ENCODE results near the gene POLE. TPM values are rescaled to one million over a fixed set of nuclear protein-coding genes. Genes with fewer than 3 reads are reported as not detected.
"Not testable (repeated sequence)": the region's sequence is repeated elsewhere in the genome, so short reads cannot be mapped to it uniquely, and the experiment has no call there.

Gene POLE
- polyA plus RNA-seq, 5 donors = 43.0 to 56.1 (median 50.5) TPM

DNA sequence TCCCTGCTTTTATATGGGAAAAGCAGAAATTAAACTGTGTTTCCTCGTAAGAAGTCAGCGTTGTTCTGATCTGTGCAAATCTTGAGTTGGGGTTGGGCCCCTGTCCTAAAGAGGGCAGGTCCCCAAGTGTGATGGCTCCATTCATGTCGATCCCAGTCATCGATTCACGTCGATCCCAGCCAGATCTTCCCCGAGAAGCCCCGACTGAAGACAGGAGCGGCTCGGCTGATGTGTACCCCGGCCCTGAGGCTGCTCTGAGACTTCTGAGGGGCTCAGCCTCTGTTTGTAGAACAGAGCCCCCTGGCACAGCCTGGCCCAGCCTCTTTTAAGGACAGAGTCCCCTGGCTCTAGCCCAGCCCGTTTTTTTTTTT lies 32.8 kb upstream of the POLE start:
- no peak for DNase-seq

DNA sequence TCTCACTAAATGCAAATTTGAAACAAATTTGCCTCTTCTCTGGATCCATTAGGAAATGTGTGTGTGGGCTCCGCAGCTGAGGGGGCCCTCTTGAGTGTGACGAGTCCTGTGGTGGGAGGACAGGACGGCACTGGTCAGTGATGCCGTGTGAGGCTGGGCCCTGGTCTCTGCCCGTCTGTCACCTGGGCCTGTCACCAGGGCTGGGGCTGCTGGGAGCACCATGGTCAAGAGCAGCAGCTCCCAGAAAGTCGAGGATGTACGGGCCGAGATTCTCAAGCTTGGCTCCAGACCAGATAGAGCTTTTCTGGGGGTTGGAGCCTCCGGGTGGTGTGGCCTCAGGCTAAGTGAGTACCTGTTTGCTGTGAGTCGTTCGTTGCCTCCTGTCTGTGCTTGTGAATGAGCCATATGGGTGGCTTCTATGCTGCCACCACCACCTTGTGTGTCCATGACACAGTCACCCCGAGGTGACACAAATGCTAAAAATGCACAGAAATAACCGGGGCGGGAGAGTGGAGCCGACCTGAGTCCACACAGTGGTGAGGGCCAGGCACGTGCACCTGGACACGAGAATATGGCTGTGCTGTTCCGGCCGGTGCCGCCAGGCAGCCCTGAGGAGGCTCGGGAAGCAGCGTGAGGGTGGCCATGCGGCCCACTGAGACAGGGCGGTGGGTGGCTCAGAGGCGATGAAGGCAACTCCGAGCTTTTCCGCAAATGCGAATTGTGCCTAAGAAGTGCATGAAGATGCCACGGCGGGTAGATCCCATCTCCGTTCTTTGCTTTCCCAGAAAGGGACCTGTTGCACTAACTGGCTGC lies 32.2 kb upstream of the POLE start:
- no peak for DNase-seq

DNA sequence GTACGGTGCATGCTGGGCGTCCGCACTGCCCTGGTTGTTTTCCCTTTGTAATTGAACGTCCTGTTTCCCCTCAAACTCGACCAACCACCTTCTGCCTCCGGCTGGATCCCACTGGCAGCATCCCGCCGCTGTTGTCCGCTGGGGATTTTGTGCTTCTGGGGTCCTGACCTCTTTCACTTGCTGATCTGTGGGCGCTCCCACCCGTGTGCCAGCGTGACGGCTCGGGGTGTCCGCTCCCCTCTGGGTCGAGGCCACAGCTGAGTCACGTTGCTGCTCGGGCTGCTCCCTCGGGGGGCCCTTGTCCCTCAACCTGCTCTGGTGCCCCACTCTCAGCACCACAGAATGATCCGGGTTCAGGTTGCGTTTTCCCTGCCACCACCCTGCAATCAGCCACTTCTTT lies 31.5 kb upstream of the POLE start:
- DNase-seq = no peak

GRCh38 chr12:132717531-132718387 lies 30.6 kb upstream of the POLE start:
- DNase-seq = no peak

GRCh38 chr12:132717011-132717410 lies 29.9 kb upstream of the POLE start:
- DNase-seq = no peak

GRCh38 chr12:132716356-132716755 lies 29.2 kb upstream of the POLE start:
- DNase-seq = no peak

DNA sequence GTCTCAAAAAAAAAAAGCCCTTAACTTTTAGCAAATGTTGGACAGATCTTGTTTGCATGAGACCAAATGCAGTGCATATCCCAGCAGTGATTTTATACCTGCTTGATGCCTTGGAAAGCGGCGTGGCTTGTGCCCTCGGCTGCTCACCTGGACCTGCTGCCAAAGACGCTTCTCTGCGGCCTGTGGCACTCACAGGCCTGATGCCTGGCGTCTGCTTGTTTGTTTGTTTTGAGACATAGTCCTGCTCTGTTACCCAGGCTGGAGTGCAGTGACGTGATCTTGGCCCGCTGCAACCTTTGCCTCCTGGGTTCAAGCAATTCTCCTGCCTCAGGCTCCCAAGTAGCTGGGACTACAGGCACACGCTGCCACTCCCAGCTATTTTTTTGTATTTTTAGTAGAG lies 28.7 kb upstream of the POLE start:
- no peak for DNase-seq

DNA sequence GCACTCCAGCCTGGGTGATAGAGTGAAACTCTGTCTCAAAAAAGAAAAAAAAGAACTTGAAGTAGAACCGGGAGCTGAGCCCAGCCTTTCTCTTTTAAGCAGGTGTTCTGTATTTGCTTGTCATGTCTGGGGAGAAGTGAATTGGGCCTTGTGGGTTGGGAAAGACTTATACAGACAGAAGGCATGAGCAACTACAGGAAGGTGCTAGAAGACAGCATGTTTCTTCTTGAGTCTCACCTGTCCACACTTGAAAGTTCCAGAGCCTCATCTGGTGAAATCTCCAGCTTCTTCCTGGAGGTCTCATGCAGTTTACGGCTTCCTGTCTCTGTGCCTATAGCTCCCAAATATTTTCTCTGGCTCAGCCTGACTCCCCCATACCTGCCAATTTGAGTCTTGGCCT lies 26.0 kb upstream of the POLE start:
- no peak for DNase-seq

- DNase-seq = no peak
These were observed 24.1 kb upstream of the POLE start for GRCh38 chr12:132711080-132711843.

GRCh38 chr12:132710405-132711079 lies 23.4 kb upstream of the POLE start, which contains the start of gene PGAM5:
TSS of gene PGAM5 (plus strand) at chr12:132710842. CDS start at chr12:132710877, 35 bp downstream.
- peak; percentile 79 to 83 for DNase-seq

GRCh38 chr12:132710043-132710404 lies 22.9 kb upstream of the POLE start:
- no peak for DNase-seq

- no peak for DNase-seq
These were observed 21.0 kb upstream of the POLE start for GRCh38 chr12:132708150-132708549.

DNA sequence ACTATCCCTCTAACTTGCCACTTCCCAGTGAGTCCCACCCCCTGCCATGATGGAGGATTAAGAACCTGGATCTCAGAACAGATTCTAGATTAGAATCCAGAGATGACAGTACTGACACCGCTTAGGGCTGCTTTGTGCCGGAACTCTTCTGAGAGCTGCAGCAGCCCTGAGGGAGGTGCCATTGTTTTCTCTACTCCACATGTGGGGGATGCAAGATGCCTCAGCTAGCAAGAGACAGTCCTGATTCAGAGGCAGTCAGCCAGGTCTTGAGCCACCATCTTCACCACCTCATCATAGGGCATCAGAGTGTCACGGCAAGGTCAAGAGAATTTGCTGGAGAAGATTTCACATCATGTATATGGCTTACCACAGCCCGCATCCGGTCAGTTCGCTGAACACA lies 20.1 kb upstream of the POLE start:
- DNase-seq = no peak

DNA sequence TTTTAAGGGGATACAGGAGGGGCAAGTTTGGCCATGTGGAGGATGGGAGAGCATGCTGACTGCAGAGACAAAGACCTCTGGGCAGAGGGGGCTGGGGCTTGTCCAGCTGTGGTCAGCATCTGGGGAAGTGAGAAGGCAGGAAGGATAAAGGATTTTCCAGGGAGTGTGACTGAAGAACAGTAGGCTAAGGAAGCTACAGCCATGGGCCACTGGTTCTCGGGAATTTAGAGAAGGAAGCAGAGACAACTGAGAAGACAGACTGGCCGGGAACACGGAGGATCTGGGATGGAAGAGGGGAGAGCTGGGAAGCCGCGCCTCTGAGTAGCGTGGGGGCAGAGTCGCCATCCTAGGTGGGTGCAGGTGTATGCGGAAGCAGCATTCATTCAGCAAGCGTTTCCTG lies 16.5 kb upstream of the POLE start:
- no peak for DNase-seq

GRCh38 chr12:132702640-132703039 lies 15.5 kb upstream of the POLE start:
- DNase-seq = no peak

DNA sequence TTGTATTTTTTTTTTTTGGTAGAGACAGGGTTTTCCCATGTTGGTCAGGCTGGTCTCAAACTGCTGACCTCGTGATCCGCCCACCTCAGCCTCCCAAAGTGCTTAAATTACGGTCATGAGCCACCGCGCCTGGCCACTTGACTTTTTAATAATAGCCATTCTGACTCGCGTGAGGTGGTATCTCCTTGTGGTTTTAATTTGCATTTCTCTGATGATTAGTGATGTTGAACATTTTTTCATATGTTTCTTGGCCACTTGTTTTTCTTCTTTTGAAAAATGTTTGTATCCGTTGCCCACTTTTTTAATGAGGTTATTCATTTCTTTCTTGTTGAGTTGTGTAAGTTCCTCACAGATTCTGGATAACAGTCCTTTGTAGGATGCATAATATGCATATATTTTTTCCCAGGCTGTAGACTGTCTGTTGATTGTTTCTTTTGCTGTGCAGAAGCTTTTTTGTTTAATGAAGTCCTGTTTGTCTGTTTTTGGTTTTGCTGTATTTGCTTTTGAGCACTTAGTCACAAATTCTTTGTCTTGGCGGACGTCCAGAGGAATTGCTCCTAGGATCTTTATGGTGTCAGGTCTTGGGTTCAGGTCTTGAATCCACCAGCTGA lies 13.2 kb upstream of the POLE start:
- no peak for DNase-seq

GRCh38 chr12:132698341-132698740 lies 11.2 kb upstream of the POLE start:
- no peak for DNase-seq

- DNase-seq = no peak
These were observed 8.3 kb upstream of the POLE start for GRCh38 chr12:132695431-132695830.

DNA sequence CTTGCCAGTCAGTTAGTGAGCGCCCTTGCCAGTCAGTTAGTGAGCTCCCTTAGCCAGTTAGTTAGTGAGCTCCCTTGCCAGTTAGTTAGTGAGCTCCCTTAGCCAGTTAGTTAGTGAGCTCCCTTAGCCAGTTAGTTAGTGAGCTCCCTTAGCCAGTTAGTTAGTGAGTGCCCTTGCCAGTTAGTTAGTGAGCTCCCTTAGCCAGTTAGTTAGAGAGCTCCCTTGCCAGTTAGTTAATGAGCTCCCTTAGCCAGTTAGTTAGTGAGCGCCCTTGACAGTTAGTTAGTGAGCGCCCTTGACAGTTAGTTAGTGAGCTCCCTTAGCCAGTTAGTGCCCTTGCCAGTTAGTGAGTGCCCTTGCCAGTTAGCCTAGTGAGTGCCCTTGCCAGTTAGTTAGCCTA lies 7.7 kb upstream of the POLE start:
- not testable (repeated sequence) for DNase-seq

GRCh38 chr12:132692030-132692429 lies 4.9 kb upstream of the POLE start:
- not testable (repeated sequence) for DNase-seq

DNA sequence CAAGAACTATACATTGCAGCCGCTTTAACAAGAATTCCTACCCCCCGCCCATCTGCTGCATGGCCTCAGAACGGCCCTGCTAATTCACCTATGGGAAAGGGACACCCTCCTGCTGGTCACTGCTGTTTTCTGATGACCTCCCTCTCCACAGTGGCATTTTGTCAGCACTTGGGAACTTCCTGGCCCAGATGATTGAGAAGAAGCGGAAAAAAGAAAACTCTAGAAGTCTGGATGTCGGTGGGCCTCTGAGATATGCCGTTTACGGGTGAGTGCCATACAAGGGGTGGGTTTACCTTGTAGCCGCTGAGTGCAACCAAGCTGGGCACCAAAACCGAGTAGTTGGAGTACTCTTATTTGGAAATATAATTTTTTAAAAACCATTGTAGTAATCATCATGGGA lies 3.0 kb upstream of the POLE start:
- no peak for DNase-seq

All from right lung (tissue), 5 donors.